Esophagus squamous epithelium (tissue), 4 donors: Measurements from ENCODE around the gene NCOA5.

ENCODE experiments used
- POLR2A ChIP-seq, 4 donors: fragments of 450-650 bp; IDR thresholded peaks; one replicate each; pipeline ENCODE4 v1.6.1; 2017; ENCODE audit warnings: antibody characterized with exemption in 4 of 4, mild to moderate bottlenecking in 4 of 4, moderate library complexity in 3 of 4
- TF ChIP-seq, protein P1 (sequence below), 6 experiments: fragments of 450-650 bp in 4 of 6; fragments of 200-600 bp in 2 of 6; sonication (generic) in 2 of 6; IDR thresholded peaks; one replicate each; pipeline ENCODE4 v1.5.1; 2016 to 2019; ENCODE audit warnings: antibody characterized with exemption in 6 of 6, mild to moderate bottlenecking in 4 of 6, moderate library complexity in 4 of 6

- TF ChIP-seq, protein P1, sequence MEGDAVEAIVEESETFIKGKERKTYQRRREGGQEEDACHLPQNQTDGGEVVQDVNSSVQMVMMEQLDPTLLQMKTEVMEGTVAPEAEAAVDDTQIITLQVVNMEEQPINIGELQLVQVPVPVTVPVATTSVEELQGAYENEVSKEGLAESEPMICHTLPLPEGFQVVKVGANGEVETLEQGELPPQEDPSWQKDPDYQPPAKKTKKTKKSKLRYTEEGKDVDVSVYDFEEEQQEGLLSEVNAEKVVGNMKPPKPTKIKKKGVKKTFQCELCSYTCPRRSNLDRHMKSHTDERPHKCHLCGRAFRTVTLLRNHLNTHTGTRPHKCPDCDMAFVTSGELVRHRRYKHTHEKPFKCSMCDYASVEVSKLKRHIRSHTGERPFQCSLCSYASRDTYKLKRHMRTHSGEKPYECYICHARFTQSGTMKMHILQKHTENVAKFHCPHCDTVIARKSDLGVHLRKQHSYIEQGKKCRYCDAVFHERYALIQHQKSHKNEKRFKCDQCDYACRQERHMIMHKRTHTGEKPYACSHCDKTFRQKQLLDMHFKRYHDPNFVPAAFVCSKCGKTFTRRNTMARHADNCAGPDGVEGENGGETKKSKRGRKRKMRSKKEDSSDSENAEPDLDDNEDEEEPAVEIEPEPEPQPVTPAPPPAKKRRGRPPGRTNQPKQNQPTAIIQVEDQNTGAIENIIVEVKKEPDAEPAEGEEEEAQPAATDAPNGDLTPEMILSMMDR (IDR thresholded peaks at IDR 0.05), result no peak
- no peak for TF ChIP-seq POLR2A (IDR thresholded peaks at IDR 0.05)
These were observed 21.5 kb upstream of the NCOA5 start for GRCh38 chr20:46111028-46111835.
